IPS-NIHi7 (cell line): Measurements from ENCODE around the gene TAF3.
"Not testable (repeated sequence)": the region's sequence is repeated elsewhere in the genome, so short reads cannot be mapped to it uniquely, and the experiment has no call there.

Experiments used
- DNase-seq: peaks from one replicate; pipeline ENCODE4 v3.0.0; 2012; ENCODE audit warnings: mixed read lengths; ENCODE audit errors: extremely low spot score

The TAF3 gene

DNA sequence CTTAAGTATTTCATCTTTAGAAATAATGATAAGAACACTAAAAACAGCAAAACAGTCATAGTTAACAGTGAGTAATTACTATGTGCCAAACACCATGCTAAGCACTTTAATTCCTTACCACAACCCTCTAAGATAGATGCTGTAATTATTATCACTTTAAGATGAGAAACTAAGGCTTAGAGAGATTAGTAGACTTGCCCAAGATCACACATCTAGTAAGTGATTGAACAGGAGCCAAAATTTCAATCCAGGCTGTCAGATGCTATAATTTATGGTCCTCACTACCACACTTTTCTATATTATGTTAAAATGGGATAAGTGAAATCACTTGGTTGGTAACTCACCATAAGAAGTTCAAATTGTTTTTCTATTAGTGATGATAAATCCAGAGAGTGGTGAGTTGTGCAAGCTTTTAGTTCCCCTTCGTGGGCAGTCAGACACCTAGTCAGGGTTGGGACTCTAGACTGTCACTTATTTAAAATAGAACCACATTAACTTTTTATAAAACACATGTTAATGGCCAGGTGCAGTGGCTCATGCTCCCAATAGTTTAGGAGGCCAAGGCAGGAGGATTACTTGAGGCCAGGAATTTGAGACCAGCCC is 150.3 kb downstream of the TAF3 start:
- no peak for DNase-seq

DNA sequence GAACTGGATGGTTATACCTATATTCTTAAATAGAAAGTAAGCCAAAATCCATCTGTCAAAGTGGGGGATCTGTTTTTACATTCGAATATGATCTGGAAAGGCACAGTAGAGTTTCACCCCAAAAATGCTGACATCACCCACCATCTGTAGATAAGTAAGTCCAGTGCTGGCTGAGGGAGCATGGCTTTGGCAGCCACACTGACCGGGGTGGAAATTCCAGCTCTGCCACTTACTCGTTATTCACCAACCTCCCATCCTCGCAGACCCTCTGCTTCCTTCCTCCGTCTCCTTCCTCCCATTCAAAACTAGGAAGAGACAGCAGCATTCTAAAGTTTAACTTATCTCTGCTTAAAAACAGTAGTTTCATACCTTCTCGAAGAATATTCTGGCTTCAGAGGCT is 151.3 kb downstream of the TAF3 start:
- no peak for DNase-seq

DNA sequence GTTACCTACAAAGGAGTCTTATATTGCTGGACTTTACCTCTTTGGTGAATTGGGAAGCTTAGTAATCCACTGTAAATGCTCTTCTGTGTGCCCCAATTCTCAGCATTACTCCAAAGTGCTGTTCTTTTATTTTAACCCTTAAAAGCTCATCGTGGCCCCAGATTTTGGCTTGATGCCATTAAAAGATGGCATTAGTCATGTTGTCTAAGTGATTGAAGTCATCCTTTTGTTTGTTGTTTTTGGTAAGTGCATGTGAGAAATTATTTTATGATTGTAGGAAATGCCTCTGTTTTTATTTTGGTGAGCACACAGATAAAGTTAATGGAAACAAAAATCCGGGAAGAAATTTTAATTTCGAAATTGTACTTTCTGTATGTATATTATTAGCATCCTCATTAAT is 153.6 kb downstream of the TAF3 start:
- no peak for DNase-seq

DNA sequence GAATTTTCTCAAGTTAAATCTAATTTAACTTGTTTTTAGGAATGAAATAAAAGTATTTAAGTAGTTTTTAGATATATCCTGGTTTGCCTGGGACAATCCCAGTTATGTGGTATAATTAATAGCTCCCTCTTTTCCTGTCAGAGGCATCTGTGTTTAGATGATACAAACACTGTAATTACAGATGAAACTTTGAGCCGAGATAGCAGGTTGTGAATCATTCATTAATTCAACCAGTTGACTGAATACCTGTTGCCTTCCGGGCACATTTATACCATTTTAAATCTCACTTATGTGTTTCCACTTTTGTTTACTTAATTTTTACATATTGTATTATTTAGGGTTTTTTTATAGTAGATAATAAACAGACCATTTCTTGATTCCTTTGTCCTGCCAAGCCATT is 154.1 kb downstream of the TAF3 start:
- no peak for DNase-seq

DNA sequence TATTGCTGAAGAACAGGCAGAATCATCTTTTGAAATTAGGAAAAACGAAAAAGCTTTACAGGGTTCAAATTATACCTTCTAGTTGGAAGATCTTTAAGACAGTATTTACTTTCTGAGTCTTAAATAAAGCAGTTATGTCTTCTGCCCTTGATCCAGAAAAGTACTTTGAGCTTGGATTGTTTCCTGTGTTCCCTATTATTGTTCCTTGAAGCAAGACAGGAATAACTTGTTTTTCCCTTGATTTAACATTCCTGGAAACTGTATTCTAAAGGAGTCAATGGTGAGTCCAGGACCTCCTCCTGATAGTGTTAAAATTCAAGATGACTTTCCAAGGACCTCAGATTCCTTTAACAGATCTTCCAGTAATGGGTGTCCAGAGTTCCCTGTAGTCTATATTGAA is 161.9 kb downstream of the TAF3 start:
- DNase-seq: no peak

DNA sequence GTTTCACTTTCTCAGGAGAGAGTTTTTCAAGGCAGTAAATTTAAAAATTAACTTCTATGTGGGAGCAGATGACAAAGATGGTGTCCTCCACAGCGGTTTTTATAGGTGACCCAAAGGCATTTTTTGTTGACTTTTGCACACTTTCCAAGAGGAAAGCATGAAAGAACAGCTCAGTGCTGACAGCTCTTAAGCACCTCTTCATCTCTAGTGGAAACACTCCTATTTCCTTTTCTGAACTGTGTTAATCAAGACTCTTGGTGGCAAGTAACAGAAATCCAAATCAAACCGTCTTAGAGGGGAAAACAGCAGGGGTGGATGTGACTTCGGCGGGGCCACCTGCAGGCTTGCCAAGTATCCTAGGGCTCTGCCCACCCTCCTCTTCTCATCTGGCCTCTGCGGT is 164.4 kb downstream of the TAF3 start:
- DNase-seq: no peak

DNA sequence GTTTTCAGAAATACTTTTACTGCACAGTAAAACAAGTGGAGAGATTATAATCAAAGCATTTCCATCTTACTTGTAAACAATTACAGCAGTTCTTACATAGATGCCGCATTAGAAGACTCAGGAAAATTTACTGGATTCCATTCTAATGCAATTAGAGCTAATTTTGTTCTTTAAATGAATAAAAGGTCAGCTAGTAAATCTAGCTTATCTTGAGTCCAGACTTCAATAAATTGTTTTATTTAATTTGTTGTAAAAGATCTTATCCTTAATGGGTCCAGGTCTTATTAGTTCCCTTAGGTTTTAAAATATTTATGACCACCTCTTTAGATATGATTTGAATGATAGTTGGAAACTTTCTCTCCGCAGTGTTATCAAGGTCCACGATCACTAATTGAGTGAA is 166.0 kb downstream of the TAF3 start:
- no peak for DNase-seq

DNA sequence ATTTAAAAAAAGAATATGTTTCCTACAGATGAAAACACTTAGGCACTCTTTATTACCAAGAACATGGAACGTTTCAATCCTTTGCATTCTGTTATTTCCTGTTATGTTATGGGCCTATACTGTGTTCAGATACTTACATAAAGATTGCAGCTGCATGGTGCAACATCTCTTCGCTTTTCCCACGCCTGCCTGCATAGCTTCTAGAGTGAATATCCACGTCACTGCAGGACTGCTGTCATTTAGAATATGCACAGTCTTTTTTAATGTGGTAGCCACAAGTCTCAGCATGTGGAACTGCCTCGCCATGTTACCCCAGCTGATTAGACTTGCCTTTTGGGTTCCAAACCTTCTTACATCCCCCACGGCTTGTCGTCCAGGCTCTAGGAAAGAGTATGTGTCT is 166.6 kb downstream of the TAF3 start:
- no peak for DNase-seq

DNA sequence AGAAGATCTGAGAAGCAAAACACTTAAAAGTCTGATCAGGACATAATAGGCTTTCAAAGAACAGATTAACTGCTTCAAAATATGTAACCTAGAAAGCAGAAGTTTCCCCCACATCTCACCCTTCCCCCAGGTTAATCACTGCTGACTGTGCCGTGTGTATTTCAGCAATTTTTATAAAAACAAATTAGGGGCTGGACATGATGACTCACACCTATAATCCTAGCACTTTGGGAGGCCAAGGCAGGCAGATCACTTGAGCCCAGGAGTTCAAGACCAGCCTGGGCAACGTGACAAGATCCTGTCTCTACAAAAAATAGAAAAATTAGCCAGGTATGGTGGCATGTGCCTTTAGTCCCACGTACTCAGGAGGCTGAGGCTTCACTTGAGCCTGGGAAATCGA is 168.5 kb downstream of the TAF3 start:
- no peak for DNase-seq

DNA sequence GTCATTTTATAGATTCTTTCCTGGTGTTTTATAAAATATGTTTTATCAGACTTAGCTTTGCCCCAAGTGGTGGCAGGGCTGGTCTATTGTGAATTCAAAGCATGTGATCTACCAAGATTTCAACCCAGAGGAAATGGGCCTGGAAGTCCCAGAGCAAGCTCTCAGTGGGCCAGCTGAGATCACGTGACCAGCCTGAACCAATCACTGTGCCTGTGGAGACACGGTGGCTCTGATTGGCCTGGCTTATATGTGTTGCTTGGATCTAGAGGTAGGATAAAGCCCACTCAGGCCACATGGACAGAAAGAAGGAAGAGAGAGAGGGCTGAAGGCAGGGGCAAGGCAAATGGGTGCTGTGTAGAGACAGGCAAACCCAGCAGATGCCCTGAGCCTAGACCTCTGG is 170.7 kb downstream of the TAF3 start:
- peak; percentile 27 for DNase-seq

DNA sequence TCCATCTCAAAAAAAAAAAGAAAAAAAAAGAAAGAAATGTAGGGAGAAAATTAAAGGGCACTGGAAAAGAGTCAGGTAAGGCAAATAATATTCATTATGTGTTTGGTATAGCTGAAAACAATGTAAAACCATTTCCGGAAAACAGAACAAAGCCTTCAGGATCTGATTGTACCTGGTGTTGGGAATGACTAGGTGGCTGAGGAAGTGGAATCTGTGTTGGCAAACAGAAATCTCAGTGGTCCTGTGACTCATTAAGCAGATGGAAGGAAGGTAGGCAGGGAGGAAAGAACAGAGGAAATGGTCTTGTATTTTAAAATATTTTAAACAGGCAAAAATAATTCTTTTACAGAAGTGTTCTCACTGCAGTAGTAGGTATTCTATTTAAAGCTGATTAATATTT is 180.5 kb downstream of the TAF3 start:
- DNase-seq: no peak

DNA sequence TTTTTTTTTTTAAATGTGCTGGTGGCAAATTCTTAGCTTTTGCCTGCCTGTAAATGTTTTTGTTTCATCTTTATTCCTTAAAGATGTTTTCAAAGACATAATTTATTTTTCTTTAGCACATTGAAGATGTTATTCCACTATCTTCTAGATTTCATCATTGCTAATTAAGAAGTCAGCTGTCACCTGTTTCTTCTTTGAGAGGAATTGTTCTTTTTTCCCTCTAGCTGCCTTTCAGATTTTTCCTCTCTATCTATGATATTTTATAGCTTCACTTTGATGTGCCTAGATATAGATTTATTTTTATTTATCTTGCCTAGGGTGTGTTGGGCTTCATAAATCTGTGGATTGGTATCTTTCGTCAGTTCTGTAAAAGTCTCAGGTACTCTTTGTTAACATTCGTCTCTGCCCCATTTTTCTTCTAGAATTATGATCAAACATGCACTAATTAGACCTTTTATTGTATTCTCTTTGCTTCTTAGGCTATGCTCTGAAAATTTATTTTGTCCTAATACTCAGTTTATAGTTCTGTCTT is 186.2 kb downstream of the TAF3 start:
- DNase-seq: no peak

DNA sequence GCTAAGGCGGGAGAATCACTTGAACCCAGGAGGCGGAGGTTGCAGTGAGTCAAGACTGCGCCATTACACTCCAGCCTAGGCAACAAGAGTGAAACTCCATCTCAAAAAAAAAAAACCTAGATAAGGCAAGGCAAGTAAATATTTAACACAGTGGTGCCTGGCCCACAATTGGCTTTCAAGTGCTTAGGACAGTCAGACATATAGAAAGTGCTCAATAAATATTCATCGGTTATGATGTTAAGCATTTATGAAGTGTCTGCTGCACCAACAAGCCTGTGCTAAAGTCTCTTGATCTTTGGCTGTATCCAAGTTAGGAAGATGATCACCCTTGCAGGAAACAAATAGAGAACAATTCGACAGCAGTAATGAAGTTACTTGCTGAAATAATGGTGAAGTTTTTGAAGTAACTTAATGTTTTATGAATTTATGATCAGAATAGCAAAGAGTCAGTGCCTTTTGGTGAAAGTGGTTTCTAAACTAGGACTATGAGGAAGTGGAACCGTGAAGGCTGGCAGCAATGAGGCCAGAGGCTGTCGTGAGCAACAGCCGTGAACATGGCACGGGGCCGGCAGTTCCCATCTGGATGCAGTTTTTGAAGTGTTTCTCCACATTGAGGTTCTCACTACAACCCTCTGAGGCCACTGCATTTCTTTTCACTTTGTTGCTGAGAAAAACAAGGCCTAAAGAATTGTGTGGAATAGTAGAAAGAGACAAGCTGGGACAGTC is 188.1 kb downstream of the TAF3 start:
- DNase-seq: no peak

DNA sequence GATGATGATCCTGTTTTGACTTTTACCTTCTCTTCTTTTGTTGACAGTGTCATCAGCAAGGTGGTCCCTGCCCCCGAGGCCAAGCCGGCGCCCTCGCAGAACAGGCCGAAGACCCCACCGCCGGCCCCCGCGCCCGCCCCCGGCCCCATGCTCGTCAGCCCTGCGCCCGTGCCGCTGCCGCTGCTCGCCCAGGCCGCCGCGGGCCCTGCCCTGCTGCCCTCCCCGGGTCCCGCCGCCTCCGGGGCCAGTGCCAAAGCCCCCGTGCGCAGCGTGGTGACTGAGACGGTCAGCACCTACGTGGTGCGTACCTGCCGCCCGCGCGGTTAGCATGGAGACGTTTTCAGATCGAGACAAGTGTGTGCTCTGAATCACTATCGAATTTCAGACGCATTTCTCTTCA is 190.7 kb downstream of the TAF3 start:
- no peak for DNase-seq

DNA sequence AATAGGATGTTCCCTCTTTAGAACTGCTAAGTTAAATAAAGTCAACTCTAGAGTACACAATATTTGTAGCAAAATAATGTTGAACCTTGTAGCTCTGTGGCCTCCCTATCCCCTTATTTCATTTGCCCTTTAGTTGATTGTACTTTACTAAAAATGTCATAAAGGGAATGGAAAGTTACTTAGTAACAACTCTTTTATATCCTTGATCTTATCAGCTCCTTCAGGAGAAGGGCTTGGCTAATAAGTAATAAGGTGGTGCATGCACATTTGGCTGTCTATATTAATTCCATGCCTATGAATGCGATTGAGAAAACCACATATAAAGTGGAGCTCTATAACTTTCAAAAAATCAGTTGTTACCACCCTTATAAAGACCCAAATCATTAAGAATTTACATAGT is 194.7 kb downstream of the TAF3 start:
- no peak for DNase-seq

DNA sequence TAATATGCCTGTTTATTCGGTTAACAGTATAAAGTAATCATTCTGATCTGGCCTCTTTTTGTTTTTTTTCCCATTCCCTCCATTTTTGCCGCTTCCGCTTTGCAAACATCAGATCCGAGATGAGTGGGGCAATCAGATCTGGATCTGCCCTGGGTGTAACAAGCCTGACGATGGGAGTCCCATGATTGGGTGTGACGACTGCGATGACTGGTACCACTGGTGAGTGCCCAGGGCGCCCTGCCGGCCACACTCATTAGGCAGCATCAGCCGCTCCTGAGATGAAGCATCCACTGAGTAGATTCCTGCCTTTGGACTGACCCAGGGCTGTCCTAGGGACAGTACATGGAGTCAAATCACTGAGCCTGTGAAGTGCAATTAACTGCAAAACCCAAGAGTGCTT is 195.3 kb downstream of the TAF3 start:
- no peak for DNase-seq

DNA sequence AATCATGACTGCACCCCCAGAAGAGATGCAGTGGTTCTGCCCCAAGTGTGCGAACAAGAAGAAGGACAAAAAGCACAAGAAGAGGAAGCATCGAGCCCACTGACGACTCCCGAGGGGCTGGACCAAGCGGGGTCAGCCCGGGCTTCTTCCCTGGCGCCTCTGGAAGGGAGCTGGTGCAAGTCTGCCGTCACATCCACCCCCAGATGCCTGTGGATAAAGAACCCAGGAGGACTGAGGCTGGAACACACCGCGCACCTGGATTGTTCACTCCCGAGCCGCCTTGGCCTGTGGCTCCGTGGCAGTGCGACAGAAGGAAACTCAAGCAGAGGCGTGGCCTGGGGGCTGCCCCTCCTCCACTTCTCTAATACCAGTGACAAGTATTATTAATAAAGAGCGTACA is 196.3 kb downstream of the TAF3 start:
- no peak for DNase-seq

DNA sequence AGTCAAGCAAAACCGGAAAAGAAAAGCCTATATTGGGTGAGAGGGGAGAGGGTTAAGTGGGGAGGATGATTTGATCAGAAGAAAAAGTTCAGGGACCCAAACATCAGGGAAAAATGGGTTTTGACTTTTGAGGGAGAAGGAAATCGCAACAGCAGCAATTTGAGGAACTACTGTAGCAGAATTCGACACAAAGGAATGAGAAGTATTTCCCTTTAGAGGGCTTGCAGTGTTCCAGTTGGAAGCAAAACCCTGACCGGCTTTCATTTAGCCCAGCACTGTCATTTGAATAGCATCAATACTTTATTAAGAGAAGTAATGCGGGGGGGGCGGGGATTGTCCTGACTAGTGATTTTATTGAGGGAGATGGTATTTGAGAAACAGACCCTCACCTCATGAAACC is 199.0 kb downstream of the TAF3 start:
- no peak for DNase-seq

DNA sequence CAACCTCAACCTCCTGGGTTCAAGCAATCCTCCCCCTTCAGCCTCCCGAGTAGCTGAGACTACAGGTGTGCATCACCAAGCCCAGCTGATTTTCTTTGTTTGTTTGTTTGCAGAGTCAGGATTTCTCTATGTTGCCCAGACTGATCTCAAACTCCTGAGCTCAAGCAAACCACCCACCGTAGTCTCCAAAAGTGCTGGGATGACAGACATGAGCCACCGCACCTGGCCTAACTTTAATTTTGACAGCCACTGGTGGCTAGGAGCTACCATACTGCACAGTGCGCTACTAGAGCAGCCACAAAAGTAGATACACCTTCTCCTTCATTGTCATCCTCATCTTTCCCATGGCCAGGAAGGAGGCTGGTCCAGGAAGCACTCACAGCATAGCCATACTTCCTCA is 205.0 kb downstream of the TAF3 start:
- no peak for DNase-seq

DNA sequence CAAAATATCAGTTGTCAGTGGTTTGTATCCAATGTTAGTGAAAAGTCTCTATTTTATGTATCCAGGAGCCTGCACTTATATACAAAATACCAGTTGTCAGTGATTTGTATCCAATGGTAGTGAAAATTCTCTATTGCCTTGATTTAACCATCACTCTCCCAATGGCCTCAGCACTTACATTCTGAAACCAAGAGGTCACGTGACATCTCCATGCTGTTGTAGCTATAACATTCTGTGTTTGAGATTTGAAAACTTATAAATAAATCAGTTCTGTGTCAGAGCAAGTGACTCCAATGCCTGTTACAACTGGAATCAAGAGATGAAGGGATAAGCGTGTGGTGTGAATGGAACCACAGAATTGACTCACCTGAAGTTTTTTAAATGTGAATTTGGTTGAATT is 205.5 kb downstream of the TAF3 start:
- DNase-seq: no peak

DNA sequence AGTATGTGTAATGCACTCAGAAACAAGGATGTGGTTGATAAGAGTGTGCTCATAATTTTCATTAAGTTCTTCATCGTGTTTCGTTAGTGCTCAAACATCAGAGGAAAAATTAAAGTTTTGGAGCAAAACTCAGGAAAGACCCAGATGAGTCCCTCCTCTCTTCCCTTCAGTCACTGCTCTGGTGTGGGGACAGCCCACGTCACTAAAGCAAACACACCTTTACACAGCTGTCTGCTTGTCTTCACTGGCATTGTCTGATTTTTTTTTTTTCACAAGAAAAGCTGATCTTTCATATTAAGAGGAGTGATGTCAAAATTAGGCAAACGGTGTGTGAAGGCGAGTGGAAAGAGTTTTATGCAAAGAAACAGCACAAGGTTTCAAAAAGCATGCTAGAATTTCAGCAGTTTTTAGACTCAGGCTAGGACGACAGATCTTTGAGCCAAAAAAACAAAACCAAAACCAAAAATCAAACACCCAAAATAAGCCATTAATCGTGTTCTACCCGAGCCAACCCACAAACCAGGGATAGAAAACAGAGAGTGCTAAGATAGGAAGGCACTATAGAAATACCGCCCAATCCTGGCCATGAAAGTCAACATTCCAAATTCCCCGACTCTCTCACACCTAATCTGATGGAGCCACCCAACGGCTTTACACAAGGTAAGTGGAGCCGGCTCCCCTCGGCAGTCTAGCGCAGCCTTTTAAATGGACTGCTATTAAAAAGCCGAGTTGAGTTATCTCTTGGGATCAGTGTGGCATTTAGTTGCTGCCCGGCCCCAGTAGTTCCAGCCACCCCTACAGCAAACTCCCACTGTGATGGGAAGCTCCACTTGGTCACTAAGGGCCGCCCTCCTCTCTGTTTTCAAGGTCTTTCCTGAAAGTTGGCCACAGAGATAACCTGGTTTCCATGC is 208.3 kb downstream of the TAF3 start:
- DNase-seq: no peak

DNA sequence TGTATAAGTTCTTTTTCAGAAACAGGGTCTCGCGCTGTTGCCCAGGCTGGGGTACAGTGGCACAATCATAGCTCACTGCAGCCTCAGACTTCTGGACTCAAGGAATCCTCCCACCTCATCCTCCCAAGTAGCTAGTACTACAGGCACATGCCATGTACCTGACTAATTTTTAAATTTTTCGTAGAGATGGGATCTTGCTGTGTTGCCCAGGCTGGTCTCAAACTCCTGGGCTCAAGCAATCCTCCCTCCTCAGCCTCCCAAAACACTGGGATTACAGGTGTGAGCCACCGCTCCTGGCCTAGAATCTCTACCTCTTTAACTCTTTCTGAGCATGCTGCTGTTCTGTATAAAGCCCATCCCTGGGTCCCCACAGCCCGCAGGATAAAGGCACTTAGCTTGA is 212.9 kb downstream of the TAF3 start:
- DNase-seq: not testable (repeated sequence)

DNA sequence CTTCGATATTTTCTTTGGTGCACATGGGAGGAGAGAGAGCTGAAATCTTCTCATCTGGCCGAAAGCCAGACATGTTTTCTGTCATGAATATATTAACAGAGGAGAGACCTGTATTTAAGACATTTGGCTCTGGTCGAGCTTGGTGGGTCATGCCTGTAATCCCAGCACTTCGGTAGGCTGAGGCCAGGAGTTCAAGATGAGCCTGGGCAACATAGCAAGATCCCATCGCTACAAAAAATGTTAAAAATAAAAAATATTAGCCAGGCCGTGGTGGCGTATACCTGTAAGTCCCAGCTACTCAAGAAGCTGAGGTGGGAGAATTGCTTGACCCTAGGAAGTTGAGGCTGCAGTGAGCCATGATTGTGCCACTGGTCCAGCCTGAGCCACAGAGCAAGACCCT is 214.3 kb downstream of the TAF3 start:
- no peak for DNase-seq
